ENCODE measurements around the gene PLD4. TPM values are rescaled to one million over a fixed set of nuclear protein-coding genes. Genes with fewer than 3 reads are reported as not detected.
"Not testable (repeated sequence)": the region's sequence is repeated elsewhere in the genome, so short reads cannot be mapped to it uniquely, and the experiment has no call there.

PLD4 gene
- polyA plus RNA-seq, 2 donors = 0.53 to 0.65 TPM

DNA sequence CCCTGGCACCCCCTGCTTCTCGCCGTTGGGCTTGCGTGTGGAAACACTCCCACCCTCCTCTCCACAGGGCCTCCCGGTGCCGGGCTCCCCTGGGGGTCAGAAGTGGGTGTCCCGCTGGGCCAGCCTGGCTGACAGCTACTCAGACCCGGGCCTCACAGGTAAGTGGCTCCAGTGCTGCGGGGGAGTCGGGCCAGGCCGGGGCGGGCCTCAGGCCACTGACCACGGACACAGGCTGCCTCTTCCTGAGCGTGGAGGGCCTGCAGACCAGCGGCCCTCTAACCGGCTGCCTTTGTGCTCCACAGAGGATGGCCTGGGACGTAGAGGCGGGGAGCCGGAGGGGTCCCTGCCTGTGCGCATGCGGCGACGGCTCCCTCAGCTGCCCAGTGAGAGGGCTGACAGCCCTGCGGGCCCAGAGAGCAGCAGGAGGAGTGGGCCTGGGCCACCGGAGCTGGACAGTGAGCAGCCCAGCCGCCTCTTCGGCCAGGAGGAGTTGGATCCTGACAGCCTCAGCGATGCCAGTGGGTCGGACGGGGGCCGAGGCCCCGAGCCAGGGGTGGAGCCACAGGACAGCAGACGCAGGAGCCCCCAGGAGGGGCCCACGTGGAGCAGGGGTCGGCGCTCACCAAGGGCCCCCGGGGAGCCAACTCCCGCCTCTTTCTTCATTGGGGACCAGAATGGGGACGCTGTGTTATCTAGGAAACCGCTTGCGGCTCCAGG is 38.5 kb upstream of the PLD4 start:
- Histone ChIP-seq H3K4me3 (ENCODE audit: low read depth in 1 of 2, low read length in 2 of 2) (no peak overlapping the region), H3K27me3 (ENCODE audit: control insufficient read depth in 1 of 2, insufficient read depth in 2 of 2, low read length in 2 of 2) (no peaks in the 10 kb centered on the region), H3K9me3 (ENCODE audit: control insufficient read depth in 2 of 2, insufficient read depth in 1 of 2, low read depth in 1 of 2, low read length in 1 of 2) (no peaks in the 10 kb centered on the region), H3K36me3 (ENCODE audit: control insufficient read depth in 2 of 2, insufficient read depth in 2 of 2, low read length in 1 of 2) (peaks cover 3 to 48% of the 10 kb centered on the region in 2 donors), H3K27ac (ENCODE audit: low read depth in 2 of 2, low read length in 1 of 2) (no peak overlapping the region), H3K4me1 (ENCODE audit: control insufficient read depth in 2 of 2, insufficient read depth in 2 of 2, low read length in 1 of 2) (peaks cover 0 to 17% of the 10 kb centered on the region in 2 donors)
- 88 to 89% methylated on average over 33 to 40 of the region's 40 CpGs for WGBS, 2 donors

DNA sequence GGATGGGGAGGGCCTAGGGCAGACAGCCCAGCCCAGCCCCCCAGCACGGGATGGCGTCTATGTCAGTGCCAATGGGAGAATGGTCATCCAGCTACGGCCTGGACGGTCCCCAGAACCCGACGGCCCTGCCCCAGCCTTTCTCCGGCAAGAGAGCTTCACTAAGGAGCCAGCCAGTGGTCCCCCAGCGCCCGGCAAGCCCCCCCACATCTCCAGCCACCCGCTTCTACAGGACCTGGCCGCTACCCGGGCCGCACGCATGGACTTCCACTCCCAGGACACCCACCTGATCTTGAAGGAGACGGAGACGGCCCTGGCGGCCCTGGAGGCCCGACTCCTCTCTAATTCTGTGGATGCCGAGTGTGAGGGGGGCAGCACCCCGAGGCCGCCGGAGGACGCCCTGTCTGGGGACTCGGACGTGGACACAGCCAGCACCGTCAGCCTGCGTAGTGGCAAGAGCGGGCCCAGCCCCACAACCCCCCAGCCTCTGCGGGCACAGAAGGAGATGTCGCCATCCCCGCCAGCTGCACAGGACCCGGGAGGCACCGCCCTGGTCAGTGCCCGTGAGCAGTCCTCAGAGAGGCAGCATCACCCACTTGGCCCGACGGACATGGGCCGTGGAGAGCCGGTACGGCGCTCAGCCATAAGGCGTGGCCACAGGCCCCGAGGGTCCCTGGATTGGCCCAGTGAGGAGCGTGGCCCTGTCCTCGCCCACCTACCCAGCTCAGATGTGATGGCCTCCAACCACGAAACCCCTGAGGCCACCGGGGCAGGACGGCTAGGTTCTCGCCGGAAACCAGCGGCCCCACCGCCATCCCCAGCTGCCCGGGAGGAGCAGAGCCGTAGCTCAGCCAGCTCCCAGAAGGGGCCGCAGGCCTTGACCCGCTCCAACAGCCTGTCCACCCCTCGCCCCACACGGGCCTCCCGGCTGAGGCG is 37.7 kb upstream of the PLD4 start:
- Histone ChIP-seq H3K36me3 (ENCODE audit: control insufficient read depth in 2 of 2, insufficient read depth in 2 of 2, low read length in 1 of 2) (peaks cover 3 to 48% of the 10 kb centered on the region in 2 donors), H3K4me3 (ENCODE audit: low read depth in 1 of 2, low read length in 2 of 2) (no peak overlapping the region), H3K27me3 (ENCODE audit: control insufficient read depth in 1 of 2, insufficient read depth in 2 of 2, low read length in 2 of 2) (no peaks in the 10 kb centered on the region), H3K27ac (ENCODE audit: low read depth in 2 of 2, low read length in 1 of 2) (no peak overlapping the region), H3K4me1 (ENCODE audit: control insufficient read depth in 2 of 2, insufficient read depth in 2 of 2, low read length in 1 of 2) (peaks cover 0 to 13% of the 10 kb centered on the region in 2 donors), H3K9me3 (ENCODE audit: control insufficient read depth in 2 of 2, insufficient read depth in 1 of 2, low read depth in 1 of 2, low read length in 1 of 2) (no peaks in the 10 kb centered on the region)
- 95 to 96% methylated on average over 55 to 59 of the region's 59 CpGs for WGBS, 2 donors

DNA sequence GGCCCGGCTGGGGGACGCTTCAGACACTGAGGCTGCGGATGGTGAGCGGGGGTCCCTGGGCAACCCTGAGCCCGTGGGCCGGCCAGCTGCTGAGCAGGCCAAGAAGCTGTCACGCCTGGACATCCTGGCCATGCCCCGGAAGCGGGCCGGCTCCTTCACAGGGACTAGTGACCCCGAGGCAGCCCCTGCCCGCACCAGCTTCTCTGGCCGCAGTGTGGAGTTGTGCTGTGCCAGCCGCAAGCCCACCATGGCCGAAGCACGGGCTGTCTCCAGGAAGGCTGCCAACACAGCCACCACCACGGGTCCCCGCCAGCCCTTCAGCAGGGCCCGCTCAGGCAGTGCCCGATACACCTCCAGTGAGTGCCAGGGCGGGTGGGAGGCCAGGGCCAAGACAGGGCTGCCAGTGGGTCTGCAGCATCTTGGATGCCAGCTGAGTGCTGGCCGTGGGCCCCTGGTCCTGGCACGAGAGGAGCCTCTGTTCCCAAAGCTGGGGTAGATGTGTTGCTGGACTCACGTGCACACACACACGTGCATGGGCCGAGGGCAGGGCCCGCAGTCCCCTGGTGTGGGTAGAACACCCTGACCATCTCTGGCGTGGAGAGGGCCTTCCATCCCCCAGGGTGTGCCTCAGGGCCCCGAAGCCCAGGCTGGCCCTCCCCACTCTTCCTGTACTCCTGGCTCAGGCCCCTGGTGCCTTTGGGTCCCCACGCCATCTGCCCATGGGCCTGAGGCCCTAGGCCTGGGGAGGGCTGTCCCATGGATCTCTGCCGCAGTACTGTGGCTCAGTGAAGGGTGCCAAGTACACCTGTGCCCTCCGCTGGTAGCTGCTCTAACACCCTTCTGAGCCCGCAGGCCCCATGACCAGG is 36.8 kb upstream of the PLD4 start:
- Histone ChIP-seq H3K4me1 (ENCODE audit: control insufficient read depth in 2 of 2, insufficient read depth in 2 of 2, low read length in 1 of 2) (peaks cover 0 to 5% of the 10 kb centered on the region in 2 donors), H3K27me3 (ENCODE audit: control insufficient read depth in 1 of 2, insufficient read depth in 2 of 2, low read length in 2 of 2) (no peaks in the 10 kb centered on the region), H3K36me3 (ENCODE audit: control insufficient read depth in 2 of 2, insufficient read depth in 2 of 2, low read length in 1 of 2) (peaks cover 3 to 50% of the 10 kb centered on the region in 2 donors), H3K9me3 (ENCODE audit: control insufficient read depth in 2 of 2, insufficient read depth in 1 of 2, low read depth in 1 of 2, low read length in 1 of 2) (no peaks in the 10 kb centered on the region), H3K27ac (ENCODE audit: low read depth in 2 of 2, low read length in 1 of 2) (no peak overlapping the region), H3K4me3 (ENCODE audit: low read depth in 1 of 2, low read length in 2 of 2) (no peak overlapping the region)
- 92% methylated on average over 31 to 33 of the region's 33 CpGs for WGBS, 2 donors

DNA sequence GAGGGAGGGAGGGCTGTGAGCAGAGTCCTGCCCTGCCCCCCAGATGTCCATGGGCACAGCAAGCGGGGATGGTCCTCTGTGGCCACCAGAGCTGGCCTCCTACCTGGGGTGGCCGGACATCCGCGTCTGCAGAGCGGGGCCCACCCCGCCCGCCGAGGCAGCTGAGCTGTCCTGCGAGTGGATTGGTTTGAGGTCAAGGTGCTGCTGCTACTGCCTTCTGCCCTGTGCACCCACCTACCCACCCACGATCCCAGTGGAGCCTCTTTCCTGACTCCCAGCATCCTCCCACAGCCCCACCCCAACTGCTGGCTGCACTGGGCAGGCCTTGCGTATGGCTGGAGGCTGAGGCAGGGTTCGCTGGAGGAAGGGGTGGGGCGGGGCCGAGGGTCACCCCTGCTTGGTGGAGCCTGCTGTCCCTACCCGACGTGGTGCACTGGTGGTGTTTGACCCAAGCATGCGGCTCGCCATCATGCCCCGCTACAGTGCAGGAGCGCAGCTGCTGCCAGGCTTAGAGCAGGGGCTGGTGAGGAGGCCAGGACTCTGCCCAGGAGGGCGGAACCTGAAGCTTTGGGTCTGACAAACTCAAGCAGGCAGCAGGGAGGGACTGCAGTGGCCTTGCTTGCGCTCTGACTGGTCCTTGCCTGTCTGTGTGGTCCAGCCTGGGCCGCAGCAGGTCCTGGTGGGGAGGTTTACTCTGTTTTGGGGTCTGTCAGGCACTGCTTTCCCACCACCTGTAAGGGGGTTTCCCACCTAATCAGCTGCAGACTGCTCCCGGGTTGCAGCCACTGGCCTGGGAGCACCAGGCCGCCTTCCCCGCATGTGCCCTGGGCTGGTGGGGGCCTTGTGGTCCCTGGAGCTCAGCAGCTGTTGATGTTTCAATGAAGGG is 35.9 kb upstream of the PLD4 start:
- Histone ChIP-seq H3K4me3 (ENCODE audit: low read depth in 1 of 2, low read length in 2 of 2) (no peak overlapping the region), H3K4me1 (ENCODE audit: control insufficient read depth in 2 of 2, insufficient read depth in 2 of 2, low read length in 1 of 2) (no peaks in the 10 kb centered on the region), H3K9me3 (ENCODE audit: control insufficient read depth in 2 of 2, insufficient read depth in 1 of 2, low read depth in 1 of 2, low read length in 1 of 2) (no peaks in the 10 kb centered on the region), H3K36me3 (ENCODE audit: control insufficient read depth in 2 of 2, insufficient read depth in 2 of 2, low read length in 1 of 2) (peaks cover 0 to 48% of the 10 kb centered on the region in 2 donors), H3K27me3 (ENCODE audit: control insufficient read depth in 1 of 2, insufficient read depth in 2 of 2, low read length in 2 of 2) (no peaks in the 10 kb centered on the region), H3K27ac (ENCODE audit: low read depth in 2 of 2, low read length in 1 of 2) (no peak overlapping the region)
- 91 to 93% methylated on average over 26 of the region's 26 CpGs for WGBS, 2 donors

DNA sequence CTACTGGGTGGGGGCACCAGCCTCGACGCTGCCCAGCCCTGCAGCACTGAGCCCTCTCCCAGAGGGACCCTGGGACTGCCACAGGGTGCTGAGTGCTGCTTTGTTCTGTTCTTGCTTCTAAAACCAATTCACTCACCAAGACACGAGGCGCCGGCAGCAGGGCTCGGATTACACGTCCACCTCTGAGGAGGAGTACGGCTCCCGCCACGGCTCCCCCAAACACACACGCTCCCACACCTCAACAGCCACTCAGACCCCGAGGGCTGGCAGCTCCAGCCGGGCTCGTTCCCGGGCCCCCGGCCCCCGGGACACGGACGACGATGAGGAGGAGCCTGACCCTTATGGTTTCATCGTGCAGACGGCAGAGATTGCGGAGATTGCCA is 35.3 kb upstream of the PLD4 start:
- Histone ChIP-seq H3K36me3 (ENCODE audit: control insufficient read depth in 2 of 2, insufficient read depth in 2 of 2, low read length in 1 of 2) (peaks cover 0 to 50% of the 10 kb centered on the region in 2 donors), H3K4me1 (ENCODE audit: control insufficient read depth in 2 of 2, insufficient read depth in 2 of 2, low read length in 1 of 2) (no peaks in the 10 kb centered on the region), H3K4me3 (ENCODE audit: low read depth in 1 of 2, low read length in 2 of 2) (no peak overlapping the region), H3K27ac (ENCODE audit: low read depth in 2 of 2, low read length in 1 of 2) (no peak overlapping the region), H3K9me3 (ENCODE audit: control insufficient read depth in 2 of 2, insufficient read depth in 1 of 2, low read depth in 1 of 2, low read length in 1 of 2) (no peaks in the 10 kb centered on the region), H3K27me3 (ENCODE audit: control insufficient read depth in 1 of 2, insufficient read depth in 2 of 2, low read length in 2 of 2) (no peaks in the 10 kb centered on the region)
- WGBS, 2 donors = 94 to 95% methylated on average over 23 of the region's 23 CpGs

DNA sequence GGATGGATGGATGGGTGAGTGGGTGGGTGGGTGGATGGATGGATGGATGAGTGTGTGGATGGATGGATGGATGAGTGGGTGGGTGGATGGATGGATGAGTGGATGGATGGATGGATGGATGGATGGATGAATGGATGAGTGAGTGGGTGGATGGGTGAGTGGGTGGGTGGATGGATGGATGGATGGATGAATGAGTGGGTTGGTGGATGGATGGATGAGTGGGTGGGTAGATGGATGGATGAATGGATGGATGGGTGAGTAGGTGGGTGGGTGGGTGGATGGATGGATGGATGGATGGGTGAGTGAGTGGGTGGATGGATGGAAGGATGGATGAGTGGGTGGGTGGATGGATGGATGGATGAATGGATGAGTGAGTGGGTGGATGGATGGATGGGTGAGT is 34.4 kb upstream of the PLD4 start:
- H3K27ac ChIP-seq (ENCODE audit: low read depth in 2 of 2, low read length in 1 of 2); H3K4me1 ChIP-seq (ENCODE audit: control insufficient read depth in 2 of 2, insufficient read depth in 2 of 2, low read length in 1 of 2); H3K27me3 ChIP-seq (ENCODE audit: control insufficient read depth in 1 of 2, insufficient read depth in 2 of 2, low read length in 2 of 2); H3K4me3 ChIP-seq (ENCODE audit: low read depth in 1 of 2, low read length in 2 of 2); H3K9me3 ChIP-seq (ENCODE audit: control insufficient read depth in 2 of 2, insufficient read depth in 1 of 2, low read depth in 1 of 2, low read length in 1 of 2): not testable (repeated sequence)
- peaks cover 0 to 54% of the 10 kb centered on the region in 2 donors for H3K36me3 ChIP-seq (ENCODE audit: control insufficient read depth in 2 of 2, insufficient read depth in 2 of 2, low read length in 1 of 2)

DNA sequence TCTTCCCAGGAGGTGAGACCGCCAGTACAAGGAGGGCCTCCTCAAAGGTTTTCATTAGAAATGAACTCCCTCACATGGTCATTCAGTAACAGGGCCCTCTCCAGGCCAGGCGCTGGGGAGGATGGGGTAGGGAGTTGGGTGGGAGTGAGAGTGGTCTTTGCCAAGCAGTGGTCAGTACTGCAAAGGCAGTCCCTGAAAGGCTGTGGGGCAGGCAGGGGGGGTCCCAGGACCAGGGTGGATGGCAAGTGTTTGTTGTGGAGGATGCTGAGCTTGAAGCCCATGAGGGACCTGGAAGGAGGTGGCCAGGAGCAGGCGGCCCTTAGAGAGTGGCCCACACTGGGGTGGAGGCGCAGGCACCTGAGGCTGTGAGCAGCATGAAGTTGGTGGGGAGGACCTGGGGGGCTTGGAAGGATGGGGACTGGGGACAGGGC is 33.5 kb upstream of the PLD4 start:
- Histone ChIP-seq H3K9me3 (ENCODE audit: control insufficient read depth in 2 of 2, insufficient read depth in 1 of 2, low read depth in 1 of 2, low read length in 1 of 2) (no peaks in the 10 kb centered on the region), H3K4me3 (ENCODE audit: low read depth in 1 of 2, low read length in 2 of 2) (no peak overlapping the region), H3K27ac (ENCODE audit: low read depth in 2 of 2, low read length in 1 of 2) (no peak overlapping the region), H3K4me1 (ENCODE audit: control insufficient read depth in 2 of 2, insufficient read depth in 2 of 2, low read length in 1 of 2) (peaks cover 0 to 2% of the 10 kb centered on the region in 2 donors), H3K27me3 (ENCODE audit: control insufficient read depth in 1 of 2, insufficient read depth in 2 of 2, low read length in 2 of 2) (no peaks in the 10 kb centered on the region), H3K36me3 (ENCODE audit: control insufficient read depth in 2 of 2, insufficient read depth in 2 of 2, low read length in 1 of 2) (peaks cover 0 to 48% of the 10 kb centered on the region in 2 donors)
- WGBS, 2 donors = 94 to 96% methylated on average over 4 of the region's 4 CpGs

DNA sequence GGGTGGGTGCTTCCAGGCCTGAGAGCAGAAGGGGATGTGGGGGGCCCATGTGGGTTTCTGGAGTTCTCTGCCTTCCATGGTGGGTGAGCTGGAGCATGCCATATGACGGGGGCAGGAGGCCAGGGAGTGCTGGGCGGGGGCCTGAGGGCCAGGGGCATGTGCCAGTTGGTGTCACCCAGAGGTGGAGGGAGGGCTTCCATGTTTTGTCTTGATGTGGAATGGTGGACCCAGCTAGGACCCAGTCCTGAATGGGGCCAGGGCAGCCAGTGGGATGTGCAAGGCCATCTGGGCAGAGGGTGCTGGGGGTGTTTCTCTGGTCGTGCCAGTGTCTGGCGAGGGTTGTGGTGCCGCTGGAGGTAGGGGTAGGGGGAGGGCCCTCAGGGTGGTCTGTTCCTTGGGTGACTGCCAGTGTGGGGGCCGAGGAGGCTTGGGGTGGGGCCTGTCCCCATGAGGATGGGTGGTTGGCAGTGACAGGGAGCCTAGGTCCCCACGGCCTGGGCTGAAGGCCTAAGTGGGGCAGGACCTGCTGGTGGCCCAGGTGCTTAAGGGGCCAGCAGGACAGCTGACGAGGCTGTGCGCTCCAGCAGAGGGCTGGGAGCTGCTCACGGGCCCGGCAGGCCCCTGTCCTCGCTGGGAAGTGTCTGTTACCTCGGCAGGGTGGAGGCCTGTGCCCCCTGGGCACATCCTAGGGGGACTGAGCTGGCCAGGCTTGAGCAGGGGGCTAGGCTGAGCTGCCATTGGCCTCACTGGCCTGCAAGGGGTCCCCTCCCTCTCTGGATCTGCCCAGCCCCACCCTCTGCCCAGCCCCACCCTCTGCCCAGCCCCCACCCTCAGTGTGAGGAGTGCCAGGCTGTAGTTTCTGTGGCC is 32.8 kb upstream of the PLD4 start:
- peaks cover 0 to 2% of the 10 kb centered on the region in 2 donors for H3K4me1 ChIP-seq (ENCODE audit: control insufficient read depth in 2 of 2, insufficient read depth in 2 of 2, low read length in 1 of 2)
- WGBS, 2 donors = 72 to 75% methylated on average over 11 to 13 of the region's 13 CpGs
- no peak overlapping the region for H3K27ac ChIP-seq (ENCODE audit: low read depth in 2 of 2, low read length in 1 of 2)
- H3K4me3 ChIP-seq (ENCODE audit: low read depth in 1 of 2, low read length in 2 of 2) = no peak overlapping the region
- no peaks in the 10 kb centered on the region for H3K27me3 ChIP-seq (ENCODE audit: control insufficient read depth in 1 of 2, insufficient read depth in 2 of 2, low read length in 2 of 2)
- H3K36me3 ChIP-seq (ENCODE audit: control insufficient read depth in 2 of 2, insufficient read depth in 2 of 2, low read length in 1 of 2) = peaks cover 0 to 42% of the 10 kb centered on the region in 2 donors
- no peaks in the 10 kb centered on the region for H3K9me3 ChIP-seq (ENCODE audit: control insufficient read depth in 2 of 2, insufficient read depth in 1 of 2, low read depth in 1 of 2, low read length in 1 of 2)

Measured in esophagus (tissue), 2 donors.